Activated CD4-positive, alpha-beta T cell treated with anti-CD3 and anti-CD28 coated beads, Interleukin-2, amount 50 U/mL, for 24 hours (primary cell): ENCODE results near the gene SULT2B1.
"Not testable (repeated sequence)": the region's sequence is repeated elsewhere in the genome, so short reads cannot be mapped to it uniquely, and the experiment has no call there.

Experiments used
- DNase-seq, 2 donors: peaks; one replicate each; pipeline ENCODE4 v3.0.0-alpha.2; 2020; ENCODE audit warnings: low read depth in 1 of 2, low spot score in 1 of 2

The SULT2B1 gene

GRCh38 chr19:48524732-48525131 lies 27.2 kb upstream of the SULT2B1 start:
- no peak for DNase-seq

GRCh38 chr19:48529156-48529555 lies 22.8 kb upstream of the SULT2B1 start:
- no peak for DNase-seq

GRCh38 chr19:48530066-48530720 lies 21.8 kb upstream of the SULT2B1 start:
- DNase-seq, result no peak

GRCh38 chr19:48530770-48531169 lies 21.2 kb upstream of the SULT2B1 start:
- no peak for DNase-seq

DNA sequence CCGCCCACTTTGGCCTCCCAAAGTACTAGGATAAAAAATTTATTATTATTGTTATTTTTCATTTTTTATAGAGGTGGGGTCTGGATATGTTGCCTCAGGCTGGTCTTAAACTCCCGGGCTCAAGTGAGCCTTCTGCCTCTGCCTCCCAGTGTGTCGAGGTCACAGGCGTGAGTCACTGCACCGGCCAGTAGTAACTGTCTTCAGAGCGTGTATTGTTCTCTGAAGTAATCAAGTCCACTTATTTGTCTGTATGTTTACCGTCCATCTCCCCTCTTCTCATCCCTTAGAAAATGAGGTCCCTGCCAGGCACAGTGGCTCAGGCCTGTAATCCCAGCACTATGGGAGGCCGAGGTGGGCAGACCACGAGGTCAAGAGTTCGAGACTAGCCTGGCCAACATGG lies 18.2 kb upstream of the SULT2B1 start:
- DNase-seq, result no peak

- DNase-seq, result no peak
Observed at GRCh38 chr19:48537541-48537940, 14.4 kb upstream of the SULT2B1 start.

- DNase-seq, result not testable (repeated sequence)
Observed at GRCh38 chr19:48538057-48538456, 13.9 kb upstream of the SULT2B1 start.

DNA sequence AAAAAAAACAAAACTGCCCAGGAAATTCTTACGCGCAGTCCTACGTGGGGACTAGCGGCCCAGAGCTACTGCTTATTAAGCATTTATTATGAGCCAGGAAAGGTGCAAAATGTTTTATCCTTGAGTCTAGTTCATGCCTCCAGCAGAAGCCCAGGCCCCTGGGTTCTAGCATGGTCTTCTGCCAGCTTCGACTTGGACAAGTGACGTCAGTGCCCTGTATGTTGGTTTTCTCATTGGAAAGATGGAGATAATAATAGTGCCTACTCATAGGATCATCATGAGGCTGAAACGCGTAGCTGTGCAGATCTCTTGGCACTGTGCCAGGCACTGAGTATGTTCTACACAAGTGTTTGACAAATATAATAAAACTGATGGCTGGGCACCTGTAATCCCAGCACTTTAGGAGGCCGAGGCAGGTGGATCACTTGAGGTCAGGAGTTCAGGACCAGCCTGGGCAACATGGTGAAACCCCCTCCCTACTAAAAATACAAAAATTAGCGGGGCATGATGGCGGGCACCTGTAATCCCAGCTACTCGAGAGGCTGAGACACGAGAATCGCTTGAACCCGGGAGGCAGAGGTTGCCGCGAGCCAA lies 12.4 kb upstream of the SULT2B1 start:
- DNase-seq, result no peak

GRCh38 chr19:48540110-48540509 lies 11.9 kb upstream of the SULT2B1 start:
- no peak for DNase-seq

- DNase-seq, result no peak
Observed at GRCh38 chr19:48541813-48542212, 10.2 kb upstream of the SULT2B1 start.

DNA sequence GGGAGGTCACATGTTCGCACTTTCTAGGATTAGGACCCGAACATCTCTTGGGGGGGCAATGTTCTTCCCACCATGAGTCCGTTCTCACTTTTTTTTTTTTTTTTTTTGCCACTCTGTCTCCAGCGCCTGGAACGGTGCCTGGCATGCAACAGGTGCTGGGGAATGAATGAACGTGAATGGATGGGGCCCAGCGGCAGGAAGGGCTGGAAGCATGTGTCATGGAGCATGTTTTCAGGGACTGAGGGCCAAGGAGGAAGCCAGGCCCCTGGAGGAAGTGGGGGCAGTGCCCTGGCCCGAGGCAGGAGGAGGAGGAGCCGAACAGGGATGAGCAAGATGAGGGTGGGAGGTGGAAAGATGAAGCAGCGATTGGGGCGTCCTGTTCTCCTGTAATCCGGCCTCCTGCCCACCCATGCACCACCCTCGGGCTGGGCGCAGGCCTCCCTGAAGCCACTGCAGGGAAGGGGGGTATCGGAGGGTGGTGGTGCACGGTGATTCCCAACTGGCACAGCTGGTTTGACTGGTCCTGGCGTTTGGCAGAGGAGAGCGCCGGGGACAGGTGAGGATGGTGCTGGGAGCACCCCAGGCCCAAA lies 8.8 kb upstream of the SULT2B1 start:
- DNase-seq, result no peak

DNA sequence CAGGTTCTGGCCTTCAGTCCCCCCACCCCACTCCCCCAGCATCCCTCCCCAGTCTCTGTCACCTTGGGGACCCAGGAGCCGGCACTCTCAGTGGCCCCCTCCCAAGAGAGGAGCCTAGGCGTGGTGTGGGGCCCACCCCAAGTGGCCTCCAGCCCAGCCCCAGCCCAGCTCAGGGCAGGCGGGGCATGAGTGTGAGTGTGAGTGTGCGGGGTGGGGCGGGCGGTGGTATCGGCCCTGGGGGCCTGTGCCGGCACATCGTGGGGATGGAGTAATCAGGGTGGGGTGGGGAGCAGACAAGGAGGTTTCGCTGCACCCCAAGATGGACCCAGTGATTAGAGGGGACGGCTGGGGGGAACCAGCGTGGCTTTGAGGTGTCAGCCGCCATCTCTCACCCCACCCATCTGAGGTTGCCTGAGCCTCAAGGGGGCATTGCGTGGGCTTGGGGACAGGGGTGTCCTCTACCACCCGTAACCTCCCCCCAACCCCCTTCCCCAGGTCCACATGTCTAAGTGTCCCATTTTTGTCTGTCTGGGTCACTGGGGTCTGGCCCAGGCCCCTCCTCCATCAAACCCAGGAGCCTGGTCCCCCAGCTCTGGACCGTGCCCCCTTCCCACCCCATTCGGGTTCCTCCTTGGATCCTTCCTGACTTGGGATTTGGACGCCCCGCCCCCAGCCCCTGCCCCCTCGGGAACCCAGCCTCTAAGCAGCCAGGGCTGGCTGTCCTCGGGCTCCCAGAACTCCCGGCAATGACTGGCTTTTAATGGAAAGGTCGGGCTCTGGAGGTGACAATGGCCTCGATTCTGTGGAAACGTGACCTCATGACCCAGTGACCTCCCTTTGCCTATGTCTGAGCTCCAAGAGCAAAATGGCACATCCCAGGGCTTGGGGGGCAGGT lies 6.9 kb upstream of the SULT2B1 start:
- no peak for DNase-seq

DNA sequence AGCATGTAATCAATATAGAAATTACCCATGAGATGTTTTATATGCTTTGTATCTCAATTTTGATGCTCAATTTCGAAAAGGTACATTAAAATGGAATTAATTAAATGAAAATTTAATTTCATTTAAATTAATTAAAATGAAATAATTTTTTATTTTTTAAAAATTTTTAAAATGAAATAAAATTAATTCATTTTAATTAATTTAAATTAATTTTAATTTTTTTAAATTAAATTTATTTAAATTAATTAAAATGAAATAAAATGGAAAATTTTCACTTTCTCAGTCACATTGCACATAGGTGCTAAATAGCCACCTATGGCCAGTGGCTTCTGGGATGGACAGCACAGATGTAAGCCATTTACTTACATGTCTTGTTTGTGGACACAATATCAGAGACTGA lies 4.2 kb upstream of the SULT2B1 start:
- no peak for DNase-seq

GRCh38 chr19:48548253-48548911 lies 3.6 kb upstream of the SULT2B1 start:
- DNase-seq, result no peak

GRCh38 chr19:48549380-48549779 lies 2.6 kb upstream of the SULT2B1 start:
- DNase-seq, result no peak

DNA sequence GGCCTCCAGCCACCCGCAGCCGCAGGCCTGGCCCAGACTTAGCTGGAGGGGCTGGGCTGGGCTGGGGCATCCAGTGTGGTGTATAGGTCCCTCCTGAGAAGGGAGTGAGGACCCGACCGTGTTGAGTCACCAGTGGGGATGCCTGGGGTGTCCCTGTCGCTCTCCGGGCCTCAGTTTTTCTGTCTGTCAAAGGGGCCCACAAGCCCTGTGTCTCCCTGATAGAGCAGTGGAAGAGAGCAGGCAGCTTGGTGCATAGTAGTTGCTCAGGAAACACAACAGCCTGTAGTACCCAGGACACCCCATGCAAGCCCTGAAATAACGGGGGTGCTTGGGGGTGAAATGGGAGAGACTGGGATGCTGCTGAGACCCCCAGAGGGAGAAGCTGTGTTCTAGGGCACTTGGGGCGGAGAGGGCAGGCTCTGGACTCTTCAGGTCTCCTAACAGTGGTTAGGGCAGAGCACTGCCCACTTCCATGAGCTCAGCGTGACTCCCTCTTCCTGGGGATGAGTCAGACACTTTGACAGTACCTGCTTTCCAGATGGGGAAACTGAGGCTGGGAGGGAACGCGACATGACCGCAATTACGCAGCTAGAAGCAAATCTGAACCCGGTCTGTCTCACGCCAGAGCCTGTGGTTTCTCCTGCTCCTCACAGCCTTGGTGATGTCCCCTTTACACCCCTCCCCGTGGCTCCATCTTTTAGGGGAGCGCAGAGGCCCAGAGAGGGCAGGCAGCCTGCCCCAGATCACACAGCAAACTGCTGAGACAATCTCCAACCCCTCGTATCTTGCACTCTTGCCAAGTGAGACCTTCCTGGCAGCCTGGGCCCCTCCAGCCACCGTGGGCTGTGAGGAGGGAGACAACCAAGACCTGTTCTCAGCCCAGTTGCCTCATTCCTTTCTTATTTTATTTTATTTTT lies 692 bp downstream of the SULT2B1 start:
- no peak for DNase-seq

GRCh38 chr19:48553676-48554384 lies 1.9 kb downstream of the SULT2B1 start:
- no peak for DNase-seq

GRCh38 chr19:48554385-48555091 lies 2.6 kb downstream of the SULT2B1 start:
- DNase-seq, result no peak

- DNase-seq, result no peak
Observed at GRCh38 chr19:48556163-48556562, 4.2 kb downstream of the SULT2B1 start.
